OCI-LY1 (cell line): ENCODE measurements around the gene MIOX.

Source experiments
- EZH2 ChIP-seq: fragments of 200-600 bp; sonication (generic), shearing (Covaris generic); IDR thresholded peaks from 2 replicates; pipeline ENCODE4 v1.8.0; 2017; ENCODE audit warnings: borderline replicate concordance, mixed run types, mild to moderate bottlenecking, antibody characterized with exemption, low read length, moderate library complexity, mixed read lengths
- TF ChIP-seq, protein P1 (sequence below): fragments of 200-600 bp; sonication (generic), shearing (Covaris generic); IDR thresholded peaks from 2 replicates; pipeline ENCODE4 v1.5.1; 2017; ENCODE audit warnings: mild to moderate bottlenecking, antibody characterized with exemption, low read length, moderate library complexity, mixed read lengths

DNA sequence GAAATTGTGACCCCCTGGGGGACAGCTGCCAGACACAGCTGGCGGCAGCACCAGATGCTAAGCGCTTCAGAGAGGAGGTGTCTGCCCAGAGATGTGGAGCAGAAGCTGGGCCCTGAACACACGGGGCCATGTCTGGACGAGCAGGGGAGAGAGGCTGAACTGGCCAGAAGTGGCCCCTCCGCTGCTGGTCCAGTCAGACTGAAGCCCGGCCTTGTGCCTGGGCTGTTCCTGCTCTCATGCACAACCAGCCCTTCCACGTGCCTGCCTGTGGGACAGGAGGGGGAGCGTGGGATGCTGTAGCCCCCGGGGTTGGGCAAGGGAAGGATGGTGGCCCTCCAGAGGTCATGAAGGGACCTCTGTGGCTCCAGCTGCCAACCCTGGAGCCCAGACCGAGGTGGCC lies 3.6 kb upstream of the MIOX start:
- TF ChIP-seq, protein P1, sequence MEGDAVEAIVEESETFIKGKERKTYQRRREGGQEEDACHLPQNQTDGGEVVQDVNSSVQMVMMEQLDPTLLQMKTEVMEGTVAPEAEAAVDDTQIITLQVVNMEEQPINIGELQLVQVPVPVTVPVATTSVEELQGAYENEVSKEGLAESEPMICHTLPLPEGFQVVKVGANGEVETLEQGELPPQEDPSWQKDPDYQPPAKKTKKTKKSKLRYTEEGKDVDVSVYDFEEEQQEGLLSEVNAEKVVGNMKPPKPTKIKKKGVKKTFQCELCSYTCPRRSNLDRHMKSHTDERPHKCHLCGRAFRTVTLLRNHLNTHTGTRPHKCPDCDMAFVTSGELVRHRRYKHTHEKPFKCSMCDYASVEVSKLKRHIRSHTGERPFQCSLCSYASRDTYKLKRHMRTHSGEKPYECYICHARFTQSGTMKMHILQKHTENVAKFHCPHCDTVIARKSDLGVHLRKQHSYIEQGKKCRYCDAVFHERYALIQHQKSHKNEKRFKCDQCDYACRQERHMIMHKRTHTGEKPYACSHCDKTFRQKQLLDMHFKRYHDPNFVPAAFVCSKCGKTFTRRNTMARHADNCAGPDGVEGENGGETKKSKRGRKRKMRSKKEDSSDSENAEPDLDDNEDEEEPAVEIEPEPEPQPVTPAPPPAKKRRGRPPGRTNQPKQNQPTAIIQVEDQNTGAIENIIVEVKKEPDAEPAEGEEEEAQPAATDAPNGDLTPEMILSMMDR = no peak
- TF ChIP-seq EZH2 = no peak
